OCI-LY3 (cell line): ENCODE measurements around the gene GAS7.

Source experiments
- EZH2phosphoT487 ChIP-seq: fragments of 200-600 bp; shearing (Covaris generic); IDR thresholded peaks from 2 replicates; pipeline ENCODE4 v1.6.1; 2018; ENCODE audit warnings: antibody characterized with exemption, mixed run types, low read depth
- TF ChIP-seq, protein P1 (sequence below): fragments of 200-600, 300-600 bp; sonication (generic); IDR thresholded peaks from 2 replicates; pipeline ENCODE4 v1.5.1; 2014; ENCODE audit warnings: antibody characterized with exemption, low read length, low read depth

DNA sequence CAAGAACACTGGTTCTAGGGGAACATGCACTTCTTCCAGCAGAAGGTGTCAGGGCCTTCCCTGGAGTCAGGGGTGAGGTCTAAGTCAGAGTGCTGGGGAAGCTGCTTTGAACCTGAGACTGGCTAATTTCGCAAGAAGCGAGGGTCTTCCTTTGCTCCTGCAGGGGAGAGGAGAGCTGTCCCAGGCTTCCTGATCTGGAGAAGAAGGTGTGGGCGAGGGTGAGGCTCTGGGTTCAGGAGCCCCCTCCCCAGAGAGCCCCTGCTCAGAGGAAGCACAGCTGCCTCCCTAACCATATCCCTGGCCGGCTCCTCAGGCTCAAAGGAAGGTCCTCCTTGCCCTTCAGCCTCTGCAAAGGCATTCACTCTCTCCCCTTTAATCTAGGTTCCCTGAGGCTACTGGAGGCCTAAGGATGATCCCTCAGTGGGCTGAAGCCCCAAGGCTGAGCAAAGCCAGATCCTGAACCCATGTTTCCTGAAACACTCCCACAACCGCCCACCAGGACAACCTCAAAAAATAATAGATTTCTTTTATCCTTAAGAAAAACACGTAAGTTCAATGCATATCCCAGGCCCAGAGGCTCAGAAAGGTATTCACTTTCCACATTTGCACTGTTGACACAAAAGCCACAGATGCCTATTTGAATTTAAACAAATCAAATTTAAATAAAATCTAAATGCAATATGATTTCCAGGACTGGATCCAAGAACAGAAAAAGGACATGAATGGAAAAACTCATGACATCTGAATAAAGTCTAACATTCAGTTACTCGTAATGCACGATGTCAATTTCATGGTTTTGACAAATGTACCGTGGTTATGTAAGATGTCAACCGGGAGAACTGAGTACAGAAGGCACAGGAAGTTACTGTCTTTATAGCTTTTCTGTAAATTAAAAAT is 221.9 kb downstream of the GAS7 start:
- TF ChIP-seq, protein P1, sequence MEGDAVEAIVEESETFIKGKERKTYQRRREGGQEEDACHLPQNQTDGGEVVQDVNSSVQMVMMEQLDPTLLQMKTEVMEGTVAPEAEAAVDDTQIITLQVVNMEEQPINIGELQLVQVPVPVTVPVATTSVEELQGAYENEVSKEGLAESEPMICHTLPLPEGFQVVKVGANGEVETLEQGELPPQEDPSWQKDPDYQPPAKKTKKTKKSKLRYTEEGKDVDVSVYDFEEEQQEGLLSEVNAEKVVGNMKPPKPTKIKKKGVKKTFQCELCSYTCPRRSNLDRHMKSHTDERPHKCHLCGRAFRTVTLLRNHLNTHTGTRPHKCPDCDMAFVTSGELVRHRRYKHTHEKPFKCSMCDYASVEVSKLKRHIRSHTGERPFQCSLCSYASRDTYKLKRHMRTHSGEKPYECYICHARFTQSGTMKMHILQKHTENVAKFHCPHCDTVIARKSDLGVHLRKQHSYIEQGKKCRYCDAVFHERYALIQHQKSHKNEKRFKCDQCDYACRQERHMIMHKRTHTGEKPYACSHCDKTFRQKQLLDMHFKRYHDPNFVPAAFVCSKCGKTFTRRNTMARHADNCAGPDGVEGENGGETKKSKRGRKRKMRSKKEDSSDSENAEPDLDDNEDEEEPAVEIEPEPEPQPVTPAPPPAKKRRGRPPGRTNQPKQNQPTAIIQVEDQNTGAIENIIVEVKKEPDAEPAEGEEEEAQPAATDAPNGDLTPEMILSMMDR = no peak
- no peak for TF ChIP-seq EZH2phosphoT487
